Psoas muscle (tissue), 8 donors: ENCODE data around the gene ZC3H15. TPM values are rescaled to one million over a fixed set of nuclear protein-coding genes. Genes with fewer than 3 reads are reported as not detected.

Experiments used
- ATAC-seq, 4 donors: fragments of 200-7000 bp; cut with Tn5 transposase; one replicate each; pipeline ENCODE4 v1.9.1; 2020; ENCODE audit warnings: moderate library complexity in 3 of 4, mild to moderate bottlenecking in 2 of 4
- DNase-seq, 2 donors: peaks; one replicate each; pipeline ENCODE4 v3.0.0-alpha.2; 2020
- H3K27ac ChIP-seq: fragments of 200-600 bp; one replicate; pipeline ENCODE4 v1.8.0; 2022
- H3K27me3 ChIP-seq, 3 donors: fragments of 200-600 bp in 1 of 3; one replicate each; pipeline versions ENCODE4 v1.6.1 to v1.8.0; 2013 to 2022; ENCODE audit warnings: low read length in 2 of 3, mild to moderate bottlenecking in 2 of 3, moderate library complexity in 1 of 3; ENCODE audit not compliant: insufficient read depth in 3 of 3
- H3K36me3 ChIP-seq, 2 donors: fragments of 200-600 bp in 1 of 2; one replicate each; pipeline versions ENCODE4 v1.6.1 to v1.8.0; 2013 to 2022; ENCODE audit warnings: low read depth in 1 of 2, mild to moderate bottlenecking in 1 of 2, moderate library complexity in 1 of 2; ENCODE audit not compliant: insufficient read depth in 1 of 2
- H3K4me1 ChIP-seq: fragments of 200-600 bp; one replicate; pipeline ENCODE4 v1.8.0; 2022
- H3K4me3 ChIP-seq: fragments of 200-600 bp; one replicate; pipeline ENCODE4 v1.8.0; 2022; ENCODE audit warnings: mild to moderate bottlenecking
- H3K9me3 ChIP-seq: fragments of 200-600 bp; one replicate; pipeline ENCODE4 v1.8.0; 2022
- CTCF ChIP-seq: fragments of 200-600 bp; IDR thresholded peaks from one replicate; pipeline ENCODE4 v1.8.0; 2022; ENCODE audit warnings: antibody characterized with exemption
- WGBS, 3 donors: extraction: QIAGEN DNeasy Blood & Tissue Kit; methylation state at CpG; one replicate each; pipeline versions ENCODE4 v1.1.6 to v1.1.7; 2013; 5-methylcytosine and 5-hydroxymethylcytosine counted together
- intact Hi-C, 2 donors: fragments of 100-400 bp; cut with DNase I; formaldehyde crosslinking; loops; one replicate each; pipeline versions ENCODE4 v1.11.0 to v1.14.2; 2022
- polyA plus RNA-seq, 3 donors: library from polyadenylated mRNA; stranded (reverse); fragments of 200-250 nt; gene quantifications; one replicate each; pipeline ENCODE4 v1.2.3, GENCODE V29; 2013
- total RNA-seq, 4 donors: library from RNA; stranded (reverse); fragmentation: NEBNext Ultra II Directional in 2 of 4; extraction: Animal tissue kit (Norgen Biotek cat#: 25700) in 2 of 4; gene quantifications; one replicate each; pipeline versions ENCODE4 v1.2.1 to v1.2.4, GENCODE V29; 2021 to 2023
- donor health status: healthy with polysubstance abuse.
- donor health status: DM: no; HTN: no; CAD: no; lungs with moderate emphysema.
- donor health status: Bipolar disorder and iron deficiency.
- donor health status: healthy.
- donor health status: DM: yes; HTN: yes; CAD: no.
- donor health status: DM: no; HTN: no; CAD: no.
- donor health status: DM: no; HTN: no; CAD: no.
- donor health status: DM: yes; HTN: yes; CAD: no.

ZC3H15 gene
- total and polyA plus RNA-seq, 7 donors = 31.1 to 83.8 (median 55.0) TPM

DNA sequence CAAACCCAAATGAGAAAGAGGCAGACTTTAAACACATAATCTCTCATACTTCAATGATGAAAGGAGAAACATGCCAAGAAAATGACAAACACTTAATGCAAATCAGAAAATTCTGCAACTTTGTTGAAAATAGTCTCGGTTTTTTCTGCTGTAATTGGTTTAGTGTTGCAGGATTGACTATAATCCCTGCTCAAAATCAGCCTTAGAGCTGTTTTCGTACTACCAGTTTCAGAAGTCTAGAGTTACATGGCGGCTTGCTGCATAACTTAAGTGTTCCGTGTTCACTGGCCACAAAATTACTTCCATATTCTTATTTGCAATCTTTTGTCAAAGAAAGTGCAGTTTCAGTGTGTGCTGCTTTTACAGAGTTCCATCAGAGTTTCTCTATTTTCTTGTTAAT is 54.9 kb downstream of the ZC3H15 start:
- intact Hi-C loops = no loop called here
- Histone ChIP-seq H3K27me3 (no peaks in the 10 kb centered on the region), H3K4me3 (no peak overlapping the region), H3K27ac (no peak overlapping the region), H3K9me3 (no peaks in the 10 kb centered on the region), H3K4me1 (no peaks in the 10 kb centered on the region), H3K36me3 (no peaks in the 10 kb centered on the region)
- TF ChIP-seq CTCF = no peak
- DNase-seq = no peak
- WGBS, 3 donors = 45 to 57% (median 46%) methylated on average over 4 of the region's 4 CpGs
- ATAC-seq = no peak

- Histone ChIP-seq H3K4me3 (no peak overlapping the region), H3K4me1 (no peaks in the 10 kb centered on the region), H3K9me3 (no peaks in the 10 kb centered on the region), H3K27me3 (no peaks in the 10 kb centered on the region), H3K27ac (no peak overlapping the region), H3K36me3 (no peaks in the 10 kb centered on the region)
- intact Hi-C loops = no loop called here
- ATAC-seq = no peak
- 88 to 98% (median 94%) methylated on average over 4 of the region's 4 CpGs for WGBS, 3 donors
- DNase-seq = no peak
- TF ChIP-seq CTCF = no peak
Observed at GRCh38 chr2:186542002-186542401, 55.9 kb downstream of the ZC3H15 start.

DNA sequence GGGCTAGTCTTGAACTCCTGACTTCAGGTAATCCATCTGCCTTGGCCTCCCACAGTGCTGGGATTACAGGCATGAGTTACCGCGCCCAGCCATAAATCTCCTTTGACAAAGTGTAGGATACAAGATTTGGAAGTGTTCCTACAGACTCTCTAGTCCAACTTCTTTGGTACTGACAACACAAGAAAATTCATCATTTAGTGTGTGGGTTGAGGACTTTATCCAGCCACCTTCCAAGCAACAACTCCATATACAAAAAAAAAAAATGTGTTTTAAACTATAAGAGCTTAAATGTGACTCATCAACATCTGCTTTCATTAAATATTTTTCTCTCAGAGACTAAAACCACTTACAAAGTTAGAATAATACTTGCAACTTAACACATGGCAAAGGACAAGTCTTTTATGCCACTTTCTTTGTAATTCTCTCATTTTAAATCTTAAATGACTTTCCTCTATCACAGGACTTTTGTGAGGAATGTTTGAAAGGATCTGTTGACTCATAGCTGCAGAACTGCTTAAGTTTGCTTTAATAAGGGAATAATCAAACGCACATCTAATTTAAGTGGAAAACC is 57.6 kb downstream of the ZC3H15 start:
- peak overlapping the region; percentile 25 for H3K27ac ChIP-seq
- ATAC-seq (no peak), DNase-seq (no peak)
- H3K27me3 ChIP-seq = no peaks in the 10 kb centered on the region
- H3K9me3 ChIP-seq = no peaks in the 10 kb centered on the region
- H3K4me3 ChIP-seq = no peak overlapping the region
- no peaks in the 10 kb centered on the region for H3K36me3 ChIP-seq
- no peak for TF ChIP-seq CTCF
- H3K4me1 ChIP-seq = no peaks in the 10 kb centered on the region
- WGBS, 3 donors = 59 to 73% (median 69%) methylated on average over 3 of the region's 3 CpGs
- intact Hi-C loops = no loop called here

DNA sequence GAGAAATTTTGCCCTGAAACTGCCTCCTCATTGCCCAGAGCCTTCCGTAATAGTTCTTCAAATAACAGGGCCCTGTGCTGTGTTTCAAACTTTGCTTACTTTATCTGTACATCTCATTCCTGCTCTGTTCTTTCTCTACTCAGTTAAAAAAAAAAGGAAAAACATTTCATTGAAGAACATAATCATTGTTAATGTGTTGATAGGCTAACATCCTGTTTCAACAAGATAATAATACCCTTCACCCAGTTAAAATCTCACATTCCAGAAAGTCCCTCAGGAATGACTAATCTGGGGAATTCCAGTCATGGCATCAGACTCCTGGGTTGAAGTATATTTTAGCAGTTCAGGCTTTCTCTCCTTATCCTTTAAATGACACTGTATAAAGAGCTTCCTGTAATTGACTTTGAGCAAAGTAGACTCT is 58.2 kb downstream of the ZC3H15 start:
- no peaks in the 10 kb centered on the region for H3K9me3 ChIP-seq
- TF ChIP-seq CTCF = no peak
- H3K27me3 ChIP-seq = no peaks in the 10 kb centered on the region
- 63 to 79% (median 68%) methylated on average over 1 of the region's 1 CpG for WGBS, 3 donors
- no peak overlapping the region for H3K4me3 ChIP-seq
- no peaks in the 10 kb centered on the region for H3K4me1 ChIP-seq
- peak overlapping the region; percentile 25 for H3K27ac ChIP-seq
- ATAC-seq = peak in 1 of 4 donors; percentile 27
- H3K36me3 ChIP-seq = no peaks in the 10 kb centered on the region
- DNase-seq = no peak
- intact Hi-C loops = no loop called here

DNA sequence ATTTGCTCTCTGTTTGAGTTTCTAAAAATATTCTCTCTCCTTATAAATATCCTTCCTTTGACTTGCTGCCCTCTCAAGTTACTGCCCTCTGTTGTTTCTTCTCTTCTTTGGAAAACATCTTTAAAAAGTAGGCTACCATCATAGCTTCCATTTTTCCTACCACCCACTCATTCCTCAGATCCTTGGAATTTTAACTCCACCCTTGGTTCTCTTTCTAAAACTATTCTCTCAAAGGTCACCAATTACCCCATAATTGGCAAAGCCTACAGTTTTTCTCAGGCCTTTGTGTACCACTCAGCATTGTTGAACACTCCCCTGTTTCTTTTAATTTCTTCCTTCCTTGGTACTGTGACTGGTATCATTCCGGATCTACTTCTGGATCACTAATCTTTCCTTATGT is 60.8 kb downstream of the ZC3H15 start:
- ATAC-seq (no peak), DNase-seq (no peak)
- H3K27ac ChIP-seq = no peak overlapping the region
- H3K36me3 ChIP-seq = no peaks in the 10 kb centered on the region
- H3K4me3 ChIP-seq = no peak overlapping the region
- no peaks in the 10 kb centered on the region for H3K27me3 ChIP-seq
- no peaks in the 10 kb centered on the region for H3K4me1 ChIP-seq
- no peak for TF ChIP-seq CTCF
- H3K9me3 ChIP-seq = no peaks in the 10 kb centered on the region
- WGBS, 3 donors = 0 to 40% (median 0%) methylated on average over 1 of the region's 1 CpG
- intact Hi-C loops = no loop called here
